HG02642 (cell line): ENCODE results near the gene GDE1.
"Not testable (repeated sequence)": the region's sequence is repeated elsewhere in the genome, so short reads cannot be mapped to it uniquely, and the experiment has no call there.

ENCODE experiments used
- ATAC-seq: cut with Tn5 transposase; IDR thresholded peaks from one replicate; pipeline ENCODE4 v1.9.1; 2021; ENCODE audit warnings: mild to moderate bottlenecking; ENCODE audit not compliant: unreplicated experiment, poor library complexity

Gene GDE1

GRCh38 chr16:19521471-19522396 is at the start of gene GDE1:
Gene GDE1, minus strand, starts transcription at chr16:19522098. Its CDS starts 134 bp downstream, at chr16:19521964.
- ATAC-seq = peak; percentile 83

GRCh38 chr16:19567560-19567959 is 45.7 kb upstream of the GDE1 start:
- no peak for ATAC-seq

- no peak for ATAC-seq
Measured at GRCh38 chr16:19566362-19566761, 44.5 kb upstream of the GDE1 start.

GRCh38 chr16:19563377-19563776 is 41.5 kb upstream of the GDE1 start:
- ATAC-seq = no peak

GRCh38 chr16:19560078-19560477 is 38.2 kb upstream of the GDE1 start:
- no peak for ATAC-seq

- no peak for ATAC-seq
Measured at GRCh38 chr16:19559242-19559910, 37.5 kb upstream of the GDE1 start.

- no peak for ATAC-seq
Measured at GRCh38 chr16:19555938-19556771, 34.3 kb upstream of the GDE1 start.

- peak; percentile 97 for ATAC-seq
Measured at GRCh38 chr16:19555186-19555937, 33.5 kb upstream of the GDE1 start, which contains the start of gene VPS35L. Gene VPS35L, plus strand, starts transcription at chr16:19555703. Its CDS starts 27 bp downstream, at chr16:19555730.

GRCh38 chr16:19549673-19550072 is 27.8 kb upstream of the GDE1 start:
- no peak for ATAC-seq

GRCh38 chr16:19548144-19548543 is 26.2 kb upstream of the GDE1 start:
- ATAC-seq = no peak

- not testable (repeated sequence) for ATAC-seq
Measured at GRCh38 chr16:19543278-19543996, 21.5 kb upstream of the GDE1 start.

- no peak for ATAC-seq
Measured at GRCh38 chr16:19542138-19542821, 20.4 kb upstream of the GDE1 start.

- ATAC-seq = no peak
Measured at GRCh38 chr16:19540241-19540970, 18.5 kb upstream of the GDE1 start.

- no peak for ATAC-seq
Measured at GRCh38 chr16:19532601-19533000, 10.7 kb upstream of the GDE1 start.

- no peak for ATAC-seq
Measured at GRCh38 chr16:19528666-19529065, 6.8 kb upstream of the GDE1 start.

GRCh38 chr16:19527161-19527560 is 5.3 kb upstream of the GDE1 start:
- no peak for ATAC-seq

- no peak for ATAC-seq
Measured at GRCh38 chr16:19525385-19525723, 3.5 kb upstream of the GDE1 start.
